Eye (tissue), 1 donor: Measurements from ENCODE around the gene CASZ1.
A peak's percentile ranks its signal among the peaks of the same experiment; 100 is the strongest.

Experiments used
- DNase-seq: peaks from one replicate; pipeline ENCODE4 v3.0.0-alpha.2; 2015

CASZ1 gene

GRCh38 chr1:10745886-10746455 is 50.5 kb downstream of the CASZ1 start:
- no peak for DNase-seq

GRCh38 chr1:10745383-10745782 is 51.1 kb downstream of the CASZ1 start:
- DNase-seq, result no peak

- DNase-seq, result no peak
Observed at GRCh38 chr1:10744654-10745238, 51.7 kb downstream of the CASZ1 start.

- DNase-seq, result no peak
Observed at GRCh38 chr1:10744029-10744428, 52.4 kb downstream of the CASZ1 start.

- no peak for DNase-seq
Observed at GRCh38 chr1:10741696-10742095, 54.8 kb downstream of the CASZ1 start.

- DNase-seq, result no peak
Observed at GRCh38 chr1:10740123-10740522, 56.3 kb downstream of the CASZ1 start.

GRCh38 chr1:10739589-10739988 is 56.9 kb downstream of the CASZ1 start:
- no peak for DNase-seq

- DNase-seq, result no peak
Observed at GRCh38 chr1:10738061-10739058, 58.1 kb downstream of the CASZ1 start.

GRCh38 chr1:10737651-10738050 is 58.8 kb downstream of the CASZ1 start:
- DNase-seq, result no peak

GRCh38 chr1:10736634-10737586 is 59.5 kb downstream of the CASZ1 start:
- no peak for DNase-seq

- DNase-seq, result no peak
Observed at GRCh38 chr1:10735563-10736305, 60.7 kb downstream of the CASZ1 start.

- peak; percentile 90 for DNase-seq
Observed at GRCh38 chr1:10734962-10735544, 61.4 kb downstream of the CASZ1 start.

GRCh38 chr1:10734375-10734774 is 62.1 kb downstream of the CASZ1 start:
- DNase-seq, result peak; percentile 71

- DNase-seq, result peak; percentile 74
Observed at GRCh38 chr1:10733474-10734366, 62.7 kb downstream of the CASZ1 start.

GRCh38 chr1:10730985-10731384 is 65.5 kb downstream of the CASZ1 start:
- DNase-seq, result no peak

- DNase-seq, result peak; percentile 93
Observed at GRCh38 chr1:10728595-10729410, 67.6 kb downstream of the CASZ1 start.

GRCh38 chr1:10727751-10728232 is 68.7 kb downstream of the CASZ1 start:
- no peak for DNase-seq

- DNase-seq, result no peak
Observed at GRCh38 chr1:10726355-10726754, 70.1 kb downstream of the CASZ1 start.
